GM12878 (cell line): ENCODE data around the gene ADSL. TPM values are rescaled to one million over a fixed set of nuclear protein-coding genes. Genes with fewer than 3 reads are reported as not detected.

ENCODE experiments used
- ATAC-seq: fragments of 200-7000 bp; cut with Tn5 transposase; 3 replicates; pipeline ENCODE4 v1.9.1; 2020; ENCODE audit warnings: mild to moderate bottlenecking, moderate library complexity
- BruUV-seq: library from RNA; stranded (reverse); fragments of 400-500 nt; replicated peaks from 2 replicates; lab custom pipeline; 2021; lab: Mats Ljungman, UMichigan
- CTCF ChIA-PET: fragments of 300-600 bp; sonication (Branson Sonifier 250); formaldehyde crosslinking; extraction: SDS; loops from one replicate; lab custom pipeline; 2021; ENCODE audit warnings: inconsistent platforms; lab: Yijun Ruan, JAX
- POLR2A ChIA-PET: fragments of 350-600 bp; formaldehyde crosslinking; extraction: SDS; loops from one replicate; lab custom pipeline; 2021; ENCODE audit warnings: inconsistent platforms; lab: Charles Lee
- RAD21 ChIA-PET: fragments of 300-600 bp; sonication (Branson Sonifier 250); formaldehyde crosslinking; loops from one replicate; lab custom pipeline; 2023; ENCODE audit warnings: antibody characterized with exemption; ENCODE audit not compliant: unreplicated experiment; lab: Charles Lee
- SMC1A ChIA-PET: fragments of 300-600 bp; sonication (Branson Sonifier 250); formaldehyde crosslinking; loops from one replicate; lab custom pipeline; 2023; ENCODE audit not compliant: unreplicated experiment, uncharacterized antibody; lab: Charles Lee
- DNase-seq: peaks from one replicate; pipeline ENCODE4 v3.0.0-alpha.2; 2011; ENCODE audit warnings: low read depth, low spot score
- FAIRE-seq: peaks from 3 replicates; lab custom pipeline; 2011; peaks lifted over from hg19 to GRCh38; lab: Jason Lieb, UNC
- H2AFZ ChIP-seq: 2 replicates; pipeline ENCODE4 v1.6.0; 2011; ENCODE audit warnings: low read depth, low read length, control low read depth; ENCODE audit not compliant: control insufficient read depth
- H3K27ac ChIP-seq: 2 replicates; pipeline ENCODE4 v1.5.1; 2011; ENCODE audit warnings: control low read depth; ENCODE audit not compliant: control insufficient read depth, insufficient read depth
- H3K27me3 ChIP-seq, 2 experiments: replicated peaks in 1 of 2; 2 replicates each; pipeline versions ENCODE4 v1.6.0 to v1.6.1; 2011; ENCODE audit warnings: low read length in 1 of 2; ENCODE audit not compliant: control insufficient read depth in 2 of 2, insufficient read depth in 2 of 2
- H3K36me3 ChIP-seq, 2 experiments: 2 replicates each; pipeline ENCODE4 v1.5.1; 2011; ENCODE audit warnings: low read length in 1 of 2; ENCODE audit not compliant: control insufficient read depth in 2 of 2, insufficient read depth in 2 of 2
- H3K4me1 ChIP-seq: 2 replicates; pipeline ENCODE4 v1.6.1; 2011; ENCODE audit warnings: mild to moderate bottlenecking, low read length, moderate library complexity, mixed read lengths; ENCODE audit not compliant: control insufficient read depth, insufficient read depth
- H3K4me2 ChIP-seq: 2 replicates; pipeline ENCODE4 v1.6.0; 2011; ENCODE audit warnings: control low read depth; ENCODE audit not compliant: control insufficient read depth, insufficient read depth
- H3K4me3 ChIP-seq: fragments of 200-600 bp; sonication (generic); 2 replicates; pipeline ENCODE4 v1.5.1; 2016
- H3K79me2 ChIP-seq: 2 replicates; pipeline ENCODE4 v1.6.0; 2011; ENCODE audit warnings: low read length; ENCODE audit not compliant: control insufficient read depth, insufficient read depth
- H3K9ac ChIP-seq: 2 replicates; pipeline ENCODE4 v1.8.0; 2011; ENCODE audit warnings: low read length, control low read depth, mixed read lengths; ENCODE audit not compliant: control insufficient read depth, insufficient read depth
- H3K9me3 ChIP-seq: replicated peaks from 3 replicates; pipeline ENCODE4 v1.5.1; 2011; ENCODE audit warnings: mild to moderate bottlenecking, low read length; ENCODE audit not compliant: control insufficient read depth, insufficient read depth
- H4K20me1 ChIP-seq: 2 replicates; pipeline ENCODE4 v1.6.0; 2011; ENCODE audit not compliant: control insufficient read depth, insufficient read depth
- CEBPB ChIP-seq, 2 experiments: fragments of 150-350 bp in 1 of 2; IDR thresholded peaks; 2 replicates each; pipeline ENCODE4 v1.6.1; 2012 to 2014; ENCODE audit warnings: low read depth in 2 of 2, low read length in 2 of 2, borderline replicate concordance in 1 of 2, inconsistent platforms in 1 of 2
- CHD1 ChIP-seq: IDR thresholded peaks from 2 replicates; pipeline ENCODE4 v1.6.1; 2012; ENCODE audit warnings: low read depth, low read length, improper control_type of control experiment
- CHD4 ChIP-seq: fragments of 200-600 bp; sonication (generic); IDR thresholded peaks from 2 replicates; pipeline ENCODE4 v1.6.1; 2016; ENCODE audit warnings: mild to moderate bottlenecking
- FOXM1 ChIP-seq: IDR thresholded peaks from 2 replicates; pipeline ENCODE4 v1.6.1; 2012; ENCODE audit warnings: low read depth, mild to moderate bottlenecking, inconsistent platforms, low read length, moderate library complexity
- HDAC2 ChIP-seq: fragments of 200-600 bp; sonication (generic); IDR thresholded peaks from 2 replicates; pipeline ENCODE4 v1.6.1; 2017
- STAT3 ChIP-seq: IDR thresholded peaks from 2 replicates; pipeline ENCODE4 v1.6.1; 2011; ENCODE audit warnings: low read depth, low read length, improper control_type of control experiment
- ZNF274 ChIP-seq: IDR thresholded peaks from one replicate; pipeline ENCODE4 v1.8.0; 2011; ENCODE audit not compliant: insufficient read length, insufficient read depth
- WGBS: methylation state at CpG from one replicate; pipeline ENCODE4 v1.1.6; 2016; ENCODE audit warnings: low lambda C conversion rate; ENCODE audit not compliant: insufficient replicate concordance, insufficient coverage; ENCODE audit errors: missing lambda C conversion rate; 5-methylcytosine and 5-hydroxymethylcytosine counted together
- in situ Hi-C: fragments of 300-500 bp; cut with MboI; formaldehyde crosslinking; loops from 9 replicates; pipeline ENCODE4 v1.14.3; 2018; ENCODE audit warnings: mixed read lengths
- intact Hi-C: fragments of 100-400 bp; cut with micrococcal nuclease; formaldehyde crosslinking; loops from one replicate; pipeline ENCODE4 v1.14.2; 2022; ENCODE audit not compliant: unreplicated experiment
- polyA plus RNA-seq, 11 experiments: library from polyadenylated mRNA; depleted of rRNA in 4 of 11; unstranded in 6 of 11; stranded (reverse) in 5 of 11; fragments of >200 nt; fragmentation: Nextera tagmentation in 4 of 11; fragmentation: Illumina TruSeq in 1 of 11; extraction: Ambion mirVana in 4 of 11; extraction: Trizol in 1 of 11; gene quantifications; 1 replicate in 1 of 11; 2 replicates in 10 of 11; pipeline versions ENCODE4 v1.2.1 to v1.2.3, GENCODE V29; 2011 to 2016; ENCODE audit warnings: inconsistent platforms in 2 of 11, missing spikeins in 2 of 11, low read depth in 1 of 11
- total RNA-seq, 4 experiments: library from RNA; depleted of rRNA in 3 of 4; stranded (reverse); fragments of >200 nt in 3 of 4; fragmentation: Illumina TruSeq in 1 of 4; extraction: Trizol in 1 of 4; gene quantifications; 2 replicates each; pipeline versions ENCODE4 v1.2.1 to v1.2.3, GENCODE V29; 2013 to 2021
- TF ChIP-seq, protein P1 (sequence below), 3 experiments: IDR thresholded peaks in 2 of 3; conservative IDR thresholded peaks in 1 of 3; 2 replicates each; pipeline ENCODE4 v1.5.1; 2011; ENCODE audit warnings: low read depth in 3 of 3, low read length in 3 of 3, mild to moderate bottlenecking in 3 of 3, control low read depth in 2 of 3, moderate library complexity in 2 of 3, inconsistent platforms in 1 of 3, mixed read lengths in 1 of 3; ENCODE audit not compliant: control insufficient read depth in 2 of 3, insufficient read depth in 1 of 3; ENCODE audit errors: extremely low read depth in 1 of 3
- TF ChIP-seq, protein P2 (sequence below): fragments of 450-650 bp; IDR thresholded peaks from 2 replicates; pipeline ENCODE4 v1.6.1; 2017; ENCODE audit warnings: mild to moderate bottlenecking, low read depth, inconsistent platforms; ENCODE audit not compliant: poor library complexity, severe bottlenecking

Gene ADSL
- total and polyA plus RNA-seq, 10 of the 15 experiments (the other 5 are each of a cell fraction or from before 2014, with no cell fraction given) = 126 to 313 (median 143) TPM

DNA sequence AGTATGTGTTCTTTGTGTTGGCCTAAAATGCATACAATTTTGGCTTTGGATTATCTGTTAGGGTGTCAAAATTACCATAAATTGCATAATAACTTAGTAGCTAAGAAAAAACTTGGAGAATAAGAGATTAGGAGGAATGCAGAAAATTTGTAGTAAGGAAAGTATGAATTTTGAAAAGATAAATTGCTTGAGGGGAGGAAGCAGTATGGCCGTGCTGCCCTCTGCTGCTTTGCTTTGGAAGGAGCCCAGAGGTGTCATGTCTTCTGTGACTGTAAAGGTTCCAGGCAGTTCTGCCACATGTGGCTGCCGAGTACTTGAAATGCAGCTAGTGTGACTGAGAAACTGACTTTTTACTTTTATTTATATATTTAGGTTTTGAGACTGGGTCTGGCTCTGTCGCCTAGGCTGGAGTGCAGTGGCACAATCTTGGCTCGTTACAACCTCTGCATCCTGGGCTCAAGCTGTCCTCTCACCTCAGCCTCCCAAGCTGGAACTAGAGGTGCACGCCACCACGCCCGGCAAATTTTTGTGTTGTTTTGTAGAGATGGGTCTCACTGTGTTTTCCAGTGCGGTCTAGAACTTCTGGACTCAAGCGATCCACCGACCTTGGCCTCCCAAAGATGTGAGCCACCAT, 1.8 kb downstream of the ADSL start (continued):
- TF ChIP-seq HDAC2 (no peak), STAT3 (no peak), ZNF274 (no peak)
- TF ChIP-seq, protein P1, sequence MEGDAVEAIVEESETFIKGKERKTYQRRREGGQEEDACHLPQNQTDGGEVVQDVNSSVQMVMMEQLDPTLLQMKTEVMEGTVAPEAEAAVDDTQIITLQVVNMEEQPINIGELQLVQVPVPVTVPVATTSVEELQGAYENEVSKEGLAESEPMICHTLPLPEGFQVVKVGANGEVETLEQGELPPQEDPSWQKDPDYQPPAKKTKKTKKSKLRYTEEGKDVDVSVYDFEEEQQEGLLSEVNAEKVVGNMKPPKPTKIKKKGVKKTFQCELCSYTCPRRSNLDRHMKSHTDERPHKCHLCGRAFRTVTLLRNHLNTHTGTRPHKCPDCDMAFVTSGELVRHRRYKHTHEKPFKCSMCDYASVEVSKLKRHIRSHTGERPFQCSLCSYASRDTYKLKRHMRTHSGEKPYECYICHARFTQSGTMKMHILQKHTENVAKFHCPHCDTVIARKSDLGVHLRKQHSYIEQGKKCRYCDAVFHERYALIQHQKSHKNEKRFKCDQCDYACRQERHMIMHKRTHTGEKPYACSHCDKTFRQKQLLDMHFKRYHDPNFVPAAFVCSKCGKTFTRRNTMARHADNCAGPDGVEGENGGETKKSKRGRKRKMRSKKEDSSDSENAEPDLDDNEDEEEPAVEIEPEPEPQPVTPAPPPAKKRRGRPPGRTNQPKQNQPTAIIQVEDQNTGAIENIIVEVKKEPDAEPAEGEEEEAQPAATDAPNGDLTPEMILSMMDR (IDR thresholded peaks at IDR 0.05 in 2 of 3, conservative IDR thresholded peaks at IDR 0.05 in 1 of 3; ENCODE audit: control insufficient read depth in 2 of 3, extremely low read depth in 1 of 3, insufficient read depth in 1 of 3, low read depth in 3 of 3, low read length in 3 of 3) = peak; percentile 82 to 91 (median 90)

GRCh38 chr22:40352763-40353162, 6.5 kb downstream of the ADSL start:
- no peak for ATAC-seq

More at GRCh38 chr22:40352763-40353162, 6.5 kb downstream of the ADSL start:
- TF ChIP-seq, protein P2, sequence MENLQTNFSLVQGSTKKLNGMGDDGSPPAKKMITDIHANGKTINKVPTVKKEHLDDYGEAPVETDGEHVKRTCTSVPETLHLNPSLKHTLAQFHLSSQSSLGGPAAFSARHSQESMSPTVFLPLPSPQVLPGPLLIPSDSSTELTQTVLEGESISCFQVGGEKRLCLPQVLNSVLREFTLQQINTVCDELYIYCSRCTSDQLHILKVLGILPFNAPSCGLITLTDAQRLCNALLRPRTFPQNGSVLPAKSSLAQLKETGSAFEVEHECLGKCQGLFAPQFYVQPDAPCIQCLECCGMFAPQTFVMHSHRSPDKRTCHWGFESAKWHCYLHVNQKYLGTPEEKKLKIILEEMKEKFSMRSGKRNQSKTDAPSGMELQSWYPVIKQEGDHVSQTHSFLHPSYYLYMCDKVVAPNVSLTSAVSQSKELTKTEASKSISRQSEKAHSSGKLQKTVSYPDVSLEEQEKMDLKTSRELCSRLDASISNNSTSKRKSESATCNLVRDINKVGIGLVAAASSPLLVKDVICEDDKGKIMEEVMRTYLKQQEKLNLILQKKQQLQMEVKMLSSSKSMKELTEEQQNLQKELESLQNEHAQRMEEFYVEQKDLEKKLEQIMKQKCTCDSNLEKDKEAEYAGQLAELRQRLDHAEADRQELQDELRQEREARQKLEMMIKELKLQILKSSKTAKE = no peak
- TF ChIP-seq CHD1 = no peak
- no peak for TF ChIP-seq FOXM1
- TF ChIP-seq CHD4 = no peak
- no peak for TF ChIP-seq CEBPB (IDR thresholded peaks at IDR 0.05; ENCODE audit: borderline replicate concordance in 1 of 2, low read depth in 2 of 2, low read length in 2 of 2)
- BruUV-seq = no TSS peak
- Histone ChIP-seq H3K4me2 (no peak overlapping the region), H2AFZ (no peak overlapping the region), H3K4me1 (0 out of 2 replicates have a peak, but pooled peaks cover under 1% of the 10 kb centered on the region), H4K20me1 (no peaks in the 10 kb centered on the region), H3K36me3 (peaks cover 0 to 24% of the 10 kb centered on the region in 2 experiments), H3K9ac (no peak overlapping the region), H3K4me3 (no peak overlapping the region), H3K27me3 (no peaks in the 10 kb centered on the region), H3K27ac (no peak overlapping the region), H3K9me3 (no peaks in the 10 kb centered on the region), H3K79me2 (peaks cover 22% of the 10 kb centered on the region)
- 96% methylated on average over 3 of the region's 3 CpGs for WGBS
- RAD21 ChIA-PET = no interaction called here
- CTCF ChIA-PET = interaction anchor here (0.6 to 1.4 kb wide), 4 partner anchors 13 to 942 kb away, joined by 3 to 4 read pairs (median 3); no protein-coding TSS in a partner anchor
- intact Hi-C loops (no loop called here), in situ Hi-C loops (no loop called here)
- POLR2A ChIA-PET = interaction anchor here (0.6 to 0.7 kb wide), 2 partner anchors 250 to 307 kb away, joined by 4 to 7 read pairs; no protein-coding TSS in a partner anchor
- DNase-seq = no peak
- SMC1A ChIA-PET = interaction anchor here (1.9 kb wide), 1 partner anchor 26 kb away, joined by 4 read pairs; no protein-coding TSS in a partner anchor
- no peak for FAIRE-seq
